OCI-LY7 (cell line): ENCODE data around the gene GRID1.

Source experiments
- CTCF ChIP-seq: fragments of 200-600 bp; sonication (generic); conservative IDR thresholded peaks from 2 replicates; pipeline ENCODE4 v1.5.1; 2014; ENCODE audit warnings: mild to moderate bottlenecking, antibody characterized with exemption, low read length, moderate library complexity, mixed read lengths
- EZH2phosphoT487 ChIP-seq: fragments of 200-600 bp; sonication (generic); IDR thresholded peaks from 2 replicates; pipeline ENCODE4 v1.6.1; 2018; ENCODE audit warnings: low read depth, borderline replicate concordance, mild to moderate bottlenecking, mixed run types, antibody characterized with exemption, low read length, moderate library complexity, mixed read lengths

GRCh38 chr10:85786401-85786899 lies 580.1 kb downstream of the GRID1 start:
- peak; percentile 49 for TF ChIP-seq CTCF
- TF ChIP-seq EZH2phosphoT487 = no peak
